Trophoblast cell (in vitro differentiated cells and primary cell): ENCODE measurements around the gene TBC1D22A.

Experiments
- DNase-seq, 2 donors: peaks; one replicate each; pipeline ENCODE4 v3.0.0-alpha.2; 2016
- H2AFZ ChIP-seq: 2 replicates; pipeline ENCODE4 v1.6.1; 2013; ENCODE audit warnings: low read length, moderate library complexity, mild to moderate bottlenecking; ENCODE audit not compliant: insufficient read depth, poor library complexity
- H2AK5ac ChIP-seq: 2 replicates; pipeline ENCODE4 v1.6.1; 2013; ENCODE audit warnings: mild to moderate bottlenecking, low read length
- H2BK120ac ChIP-seq: 2 replicates; pipeline ENCODE4 v1.6.1; 2013; ENCODE audit warnings: low read length, mild to moderate bottlenecking, moderate library complexity; ENCODE audit not compliant: insufficient read depth, poor library complexity
- H2BK12ac ChIP-seq: 2 replicates; pipeline ENCODE4 v1.6.1; 2013; ENCODE audit warnings: mild to moderate bottlenecking, low read length, moderate library complexity
- H2BK5ac ChIP-seq: 2 replicates; pipeline ENCODE4 v1.6.1; 2013; ENCODE audit warnings: low read length, low read depth, moderate library complexity, mild to moderate bottlenecking; ENCODE audit not compliant: poor library complexity
- H3K14ac ChIP-seq: 2 replicates; pipeline ENCODE4 v1.6.1; 2013; ENCODE audit warnings: mild to moderate bottlenecking, low read length
- H3K18ac ChIP-seq: 2 replicates; pipeline ENCODE4 v1.6.1; 2013; ENCODE audit warnings: mild to moderate bottlenecking, low read length
- H3K23ac ChIP-seq: 2 replicates; pipeline ENCODE4 v1.6.1; 2013; ENCODE audit warnings: low read length
- H3K27ac ChIP-seq: 2 replicates; pipeline ENCODE4 v1.5.1; 2013; ENCODE audit warnings: low read depth, mild to moderate bottlenecking, inconsistent platforms, low read length, moderate library complexity
- H3K27me3 ChIP-seq: 2 replicates; pipeline ENCODE4 v1.6.1; 2013; ENCODE audit warnings: inconsistent platforms, mild to moderate bottlenecking, low read length, moderate library complexity; ENCODE audit not compliant: insufficient read depth
- H3K36me3 ChIP-seq, 2 experiments: 1 replicate in 1 of 2; 2 replicates in 1 of 2; pipeline ENCODE4 v1.6.1; 2013; ENCODE audit warnings: low read length in 2 of 2, mild to moderate bottlenecking in 2 of 2, moderate library complexity in 1 of 2; ENCODE audit not compliant: insufficient read depth in 2 of 2, control insufficient read depth in 1 of 2
- H3K4ac ChIP-seq: 2 replicates; pipeline ENCODE4 v1.6.1; 2013; ENCODE audit warnings: low read depth, mild to moderate bottlenecking, low read length, moderate library complexity
- H3K4me1 ChIP-seq, 2 experiments: 1 replicate in 1 of 2; 2 replicates in 1 of 2; pipeline ENCODE4 v1.6.1; 2013; ENCODE audit warnings: low read length in 2 of 2, mild to moderate bottlenecking in 2 of 2, moderate library complexity in 1 of 2; ENCODE audit not compliant: insufficient read depth in 2 of 2, control insufficient read depth in 1 of 2
- H3K4me2 ChIP-seq: 2 replicates; pipeline ENCODE4 v1.6.1; 2013; ENCODE audit warnings: inconsistent platforms, mild to moderate bottlenecking, low read length, moderate library complexity
- H3K4me3 ChIP-seq: 2 replicates; pipeline ENCODE4 v1.5.1; 2013; ENCODE audit warnings: mild to moderate bottlenecking, low read depth, low read length, inconsistent platforms
- H3K79me1 ChIP-seq: one replicate; pipeline ENCODE4 v1.6.1; 2013; ENCODE audit warnings: low read length
- H3K79me2 ChIP-seq: 2 replicates; pipeline ENCODE4 v1.6.1; 2013; ENCODE audit warnings: low read length, mild to moderate bottlenecking; ENCODE audit not compliant: control insufficient read depth, insufficient read depth, poor library complexity
- H3K9ac ChIP-seq: 2 replicates; pipeline ENCODE4 v1.6.1; 2013; ENCODE audit warnings: mild to moderate bottlenecking, low read length
- H3K9me3 ChIP-seq: 2 replicates; pipeline ENCODE4 v1.6.1; 2013; ENCODE audit warnings: low read depth, mild to moderate bottlenecking, control low read depth, inconsistent platforms, low read length; ENCODE audit not compliant: insufficient read depth
- H4K12ac ChIP-seq: 2 replicates; pipeline ENCODE4 v1.6.1; 2013; ENCODE audit warnings: low read depth, mild to moderate bottlenecking, low read length, moderate library complexity
- H4K8ac ChIP-seq: 2 replicates; pipeline ENCODE4 v1.6.1; 2013; ENCODE audit warnings: low read depth, mild to moderate bottlenecking, low read length, moderate library complexity
- H4K91ac ChIP-seq: one replicate; pipeline ENCODE4 v1.6.1; 2013; ENCODE audit warnings: low read depth, mild to moderate bottlenecking, low read length, moderate library complexity
- WGBS: extraction: QIAGEN DNeasy Blood & Tissue Kit; methylation state at CpG from one replicate; pipeline ENCODE4 v1.1.7; 2013; ENCODE audit warnings: missing lambda C conversion rate; ENCODE audit not compliant: insufficient read length, insufficient coverage; ENCODE audit errors: extremely low coverage; 5-methylcytosine and 5-hydroxymethylcytosine counted together

Gene TBC1D22A

DNA sequence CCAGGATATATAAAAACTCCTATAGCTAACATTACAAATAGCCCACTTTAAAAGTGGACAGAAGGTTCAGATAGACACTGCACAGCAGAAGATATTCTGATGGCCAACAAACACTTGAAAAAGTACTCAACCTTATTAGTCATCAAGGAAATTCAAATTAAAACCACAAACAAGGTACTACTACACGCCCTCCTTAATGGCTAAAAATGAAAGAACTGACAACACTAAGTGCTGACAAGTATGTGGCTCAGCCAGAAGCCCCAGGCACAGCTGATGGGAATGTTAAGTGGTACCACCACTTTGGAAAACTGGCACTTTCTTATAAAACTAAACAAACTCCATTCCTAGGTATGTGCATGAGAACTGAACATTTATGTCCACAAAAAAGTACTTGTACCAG lies 320.1 kb downstream of the TBC1D22A start:
- Histone ChIP-seq H4K12ac (no peak overlapping the region), H2BK120ac (no peak overlapping the region), H3K4me3 (no peak overlapping the region), H3K23ac (no peak overlapping the region), H3K79me1 (no peaks in the 10 kb centered on the region), H3K4me2 (no peak overlapping the region), H4K8ac (no peak overlapping the region), H2AK5ac (no peak overlapping the region), H3K9ac (no peak overlapping the region), H2BK5ac (no peak overlapping the region), H3K27me3 (no peaks in the 10 kb centered on the region), H3K4ac (no peak overlapping the region), H3K9me3 (no peaks in the 10 kb centered on the region), H2AFZ (no peak overlapping the region), H3K79me2 (no peaks in the 10 kb centered on the region), H3K14ac (no peak overlapping the region), H3K27ac (no peak overlapping the region), H4K91ac (no peak overlapping the region), H2BK12ac (no peak overlapping the region), H3K4me1 (peaks cover 0 to 2% of the 10 kb centered on the region in 2 experiments), H3K18ac (no peak overlapping the region), H3K36me3 (no peaks in the 10 kb centered on the region)
- no CpG with 5 or more reads among the region's 1 CpG for WGBS
- DNase-seq, result no peak

DNA sequence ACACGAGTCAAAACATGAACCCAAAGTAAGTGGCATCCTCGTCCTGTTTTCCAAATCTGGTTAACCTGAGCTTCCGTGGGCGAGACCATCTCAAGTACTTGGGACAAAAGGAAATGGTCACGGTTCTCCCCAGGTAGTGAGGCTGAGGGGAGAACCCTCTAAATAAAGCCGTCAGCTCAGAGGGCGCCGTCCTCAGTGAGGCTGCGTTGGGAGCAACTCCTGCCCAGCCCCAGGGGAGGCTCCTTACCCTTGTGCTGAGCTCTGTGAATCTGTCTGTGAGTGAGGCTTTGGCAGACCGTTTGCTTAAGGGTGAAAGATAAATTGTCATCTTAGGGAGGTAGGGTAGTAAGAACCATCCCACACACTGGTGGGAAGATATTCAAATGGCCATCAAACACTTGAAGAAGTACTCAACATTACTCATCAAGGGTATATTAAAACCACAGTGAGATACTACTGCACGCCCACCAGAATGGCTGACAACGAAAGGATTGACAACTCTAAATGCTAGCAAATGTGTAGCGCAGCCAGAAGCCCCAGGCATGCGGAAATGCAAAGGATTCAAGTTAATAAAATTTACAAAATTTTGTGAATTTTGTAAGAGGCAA lies 321.0 kb downstream of the TBC1D22A start:
- no peak overlapping the region for H2AFZ ChIP-seq
- no peak overlapping the region for H3K4me3 ChIP-seq
- H3K4ac ChIP-seq, result no peak overlapping the region
- H3K79me1 ChIP-seq, result no peaks in the 10 kb centered on the region
- WGBS, result no CpG with 5 or more reads among the region's 14 CpGs
- no peaks in the 10 kb centered on the region for H3K9me3 ChIP-seq
- H3K4me2 ChIP-seq, result no peak overlapping the region
- no peak overlapping the region for H3K27ac ChIP-seq
- H2AK5ac ChIP-seq, result no peak overlapping the region
- no peaks in the 10 kb centered on the region for H3K79me2 ChIP-seq
- H4K91ac ChIP-seq, result no peak overlapping the region
- no peaks in the 10 kb centered on the region for H3K36me3 ChIP-seq
- H4K8ac ChIP-seq, result no peak overlapping the region
- DNase-seq, result no peak
- no peak overlapping the region for H3K14ac ChIP-seq
- H3K9ac ChIP-seq, result no peak overlapping the region
- peaks cover 0 to 2% of the 10 kb centered on the region in 2 experiments for H3K4me1 ChIP-seq
- no peak overlapping the region for H2BK120ac ChIP-seq
- no peak overlapping the region for H2BK5ac ChIP-seq
- no peaks in the 10 kb centered on the region for H3K27me3 ChIP-seq
- H4K12ac ChIP-seq, result no peak overlapping the region
- no peak overlapping the region for H3K23ac ChIP-seq
- H3K18ac ChIP-seq, result no peak overlapping the region
- H2BK12ac ChIP-seq, result no peak overlapping the region

DNA sequence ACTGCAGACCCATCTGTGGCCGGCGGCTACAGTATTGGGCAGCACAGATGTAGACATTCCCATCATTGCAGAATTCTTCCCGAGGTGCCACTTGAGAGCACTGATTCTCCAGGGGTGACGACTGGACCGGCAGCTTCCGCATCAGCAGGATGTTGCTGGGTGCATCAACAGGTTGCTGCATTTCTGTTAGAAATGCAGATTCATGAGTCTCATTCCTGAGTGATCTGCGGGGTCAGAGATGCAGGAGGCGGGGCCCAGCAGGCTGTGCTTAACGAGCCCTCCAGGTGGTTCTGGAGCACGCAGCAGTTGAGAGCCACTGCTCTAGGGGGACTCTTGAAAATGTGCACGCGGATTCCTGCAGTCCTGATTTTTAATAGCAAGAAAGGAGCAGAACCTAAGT lies 321.8 kb downstream of the TBC1D22A start:
- H2AFZ ChIP-seq, result no peak overlapping the region
- no peaks in the 10 kb centered on the region for H3K27me3 ChIP-seq
- no peaks in the 10 kb centered on the region for H3K79me2 ChIP-seq
- no peak overlapping the region for H2AK5ac ChIP-seq
- no peaks in the 10 kb centered on the region for H3K79me1 ChIP-seq
- H3K4me1 ChIP-seq, result peaks cover 0 to 2% of the 10 kb centered on the region in 2 experiments
- no peak overlapping the region for H3K18ac ChIP-seq
- no peak overlapping the region for H3K27ac ChIP-seq
- H4K8ac ChIP-seq, result no peak overlapping the region
- H4K12ac ChIP-seq, result no peak overlapping the region
- no CpG with 5 or more reads among the region's 12 CpGs for WGBS
- no peaks in the 10 kb centered on the region for H3K9me3 ChIP-seq
- DNase-seq, result no peak
- no peaks in the 10 kb centered on the region for H3K36me3 ChIP-seq
- H3K4ac ChIP-seq, result no peak overlapping the region
- H2BK5ac ChIP-seq, result no peak overlapping the region
- no peak overlapping the region for H2BK120ac ChIP-seq
- no peak overlapping the region for H4K91ac ChIP-seq
- H3K4me2 ChIP-seq, result no peak overlapping the region
- no peak overlapping the region for H2BK12ac ChIP-seq
- H3K9ac ChIP-seq, result no peak overlapping the region
- no peak overlapping the region for H3K14ac ChIP-seq
- H3K23ac ChIP-seq, result no peak overlapping the region
- H3K4me3 ChIP-seq, result no peak overlapping the region

DNA sequence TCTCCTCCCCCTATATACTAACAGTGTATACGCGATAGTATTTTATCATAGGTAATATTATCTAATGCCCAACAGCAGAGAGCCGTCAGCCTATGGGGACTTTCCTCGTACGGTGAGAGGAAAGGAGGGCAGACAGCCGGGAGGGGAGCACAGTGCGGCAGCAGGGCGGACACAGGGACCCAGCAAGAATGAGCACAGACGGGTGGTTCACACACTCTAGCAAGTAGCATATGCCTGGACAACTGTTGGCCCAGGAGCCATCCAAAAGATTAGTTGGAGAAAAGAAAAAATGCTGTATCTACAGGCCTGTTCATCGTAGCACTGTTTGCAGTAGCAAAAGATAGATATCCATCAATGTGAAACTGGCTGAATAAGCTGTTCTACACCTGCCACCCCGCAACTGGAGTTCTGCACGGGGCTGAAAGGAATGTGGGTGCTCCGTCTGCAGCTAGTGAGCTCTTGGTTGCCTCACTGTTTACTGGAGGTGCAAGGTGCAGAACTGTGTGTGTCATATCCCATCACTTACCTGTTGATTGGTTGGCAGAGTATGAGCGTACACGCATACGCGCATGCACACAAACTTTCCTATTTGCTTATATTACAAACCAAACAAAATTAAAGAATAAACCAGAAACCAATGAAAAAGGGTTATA lies 324.3 kb downstream of the TBC1D22A start:
- H3K14ac ChIP-seq, result no peak overlapping the region

More for the DNA sequence above, 324.3 kb downstream of the TBC1D22A start:
- no peak overlapping the region for H2BK5ac ChIP-seq
- H3K4me1 ChIP-seq, result peaks cover 0 to 2% of the 10 kb centered on the region in 2 experiments
- no peak overlapping the region for H3K9ac ChIP-seq
- WGBS, result no CpG with 5 or more reads among the region's 17 CpGs
- H3K4me2 ChIP-seq, result no peak overlapping the region
- H4K91ac ChIP-seq, result no peak overlapping the region
- H3K27me3 ChIP-seq, result no peaks in the 10 kb centered on the region
- H2BK12ac ChIP-seq, result no peak overlapping the region
- no peak overlapping the region for H2BK120ac ChIP-seq
- no peaks in the 10 kb centered on the region for H3K9me3 ChIP-seq
- H3K79me2 ChIP-seq, result no peaks in the 10 kb centered on the region
- H3K18ac ChIP-seq, result no peak overlapping the region
- H3K27ac ChIP-seq, result no peak overlapping the region
- no peaks in the 10 kb centered on the region for H3K79me1 ChIP-seq
- DNase-seq, result no peak
- H4K12ac ChIP-seq, result no peak overlapping the region
- no peak overlapping the region for H3K23ac ChIP-seq
- H4K8ac ChIP-seq, result no peak overlapping the region
- no peak overlapping the region for H2AFZ ChIP-seq
- no peak overlapping the region for H3K4me3 ChIP-seq
- no peaks in the 10 kb centered on the region for H3K36me3 ChIP-seq
- H3K4ac ChIP-seq, result no peak overlapping the region
- H2AK5ac ChIP-seq, result no peak overlapping the region
